ENCODE results near the gene OR2V1. TPM values are rescaled to one million over a fixed set of nuclear protein-coding genes. Genes with fewer than 3 reads are reported as not detected.
"Not testable (repeated sequence)": the region's sequence is repeated elsewhere in the genome, so short reads cannot be mapped to it uniquely, and the experiment has no call there.

OR2V1 gene
- total RNA-seq, result not detected in 2 replicates
- long read RNA-seq, result 0 reads

DNA sequence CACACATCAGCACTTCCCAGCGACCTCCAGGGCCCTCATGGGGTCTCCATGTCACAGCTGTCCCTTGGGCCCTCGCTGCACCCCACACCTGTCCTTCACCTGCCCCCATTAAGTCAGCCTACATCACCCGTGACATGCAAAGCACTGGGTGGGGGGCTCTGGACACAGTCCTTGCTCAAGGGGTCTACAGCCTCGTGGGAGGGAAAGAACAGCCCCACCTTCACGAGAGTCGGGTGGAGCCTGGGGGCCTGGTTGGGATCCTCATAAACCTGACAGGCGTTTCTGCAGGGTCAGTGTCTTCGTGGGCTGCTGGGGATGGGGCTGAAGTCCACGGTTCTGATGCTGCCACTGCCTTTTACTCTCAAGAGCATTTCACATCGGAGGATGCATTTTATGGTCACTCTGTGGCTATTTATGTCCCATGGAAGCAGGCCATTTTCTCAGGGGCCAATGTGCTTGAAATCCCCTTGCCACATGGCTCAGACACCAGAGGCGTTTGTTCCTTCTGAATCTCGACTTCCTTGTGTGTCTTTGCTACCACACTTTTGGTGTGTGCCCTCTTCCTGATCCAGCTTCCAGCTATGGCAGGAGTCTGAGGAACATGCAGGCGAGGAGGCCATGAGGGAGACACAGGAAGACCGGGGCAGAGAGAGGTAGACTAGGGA lies at the start of gene OR2V1:
Gene OR2V1, minus strand, starts transcription at position 338 of the 665 bp plus-strand sequence. CDS start 5,865 bp downstream, outside the sequence.
- TF ChIP-seq, protein P1, sequence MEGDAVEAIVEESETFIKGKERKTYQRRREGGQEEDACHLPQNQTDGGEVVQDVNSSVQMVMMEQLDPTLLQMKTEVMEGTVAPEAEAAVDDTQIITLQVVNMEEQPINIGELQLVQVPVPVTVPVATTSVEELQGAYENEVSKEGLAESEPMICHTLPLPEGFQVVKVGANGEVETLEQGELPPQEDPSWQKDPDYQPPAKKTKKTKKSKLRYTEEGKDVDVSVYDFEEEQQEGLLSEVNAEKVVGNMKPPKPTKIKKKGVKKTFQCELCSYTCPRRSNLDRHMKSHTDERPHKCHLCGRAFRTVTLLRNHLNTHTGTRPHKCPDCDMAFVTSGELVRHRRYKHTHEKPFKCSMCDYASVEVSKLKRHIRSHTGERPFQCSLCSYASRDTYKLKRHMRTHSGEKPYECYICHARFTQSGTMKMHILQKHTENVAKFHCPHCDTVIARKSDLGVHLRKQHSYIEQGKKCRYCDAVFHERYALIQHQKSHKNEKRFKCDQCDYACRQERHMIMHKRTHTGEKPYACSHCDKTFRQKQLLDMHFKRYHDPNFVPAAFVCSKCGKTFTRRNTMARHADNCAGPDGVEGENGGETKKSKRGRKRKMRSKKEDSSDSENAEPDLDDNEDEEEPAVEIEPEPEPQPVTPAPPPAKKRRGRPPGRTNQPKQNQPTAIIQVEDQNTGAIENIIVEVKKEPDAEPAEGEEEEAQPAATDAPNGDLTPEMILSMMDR (IDR thresholded peaks at IDR 0.05), result no peak
- H3K4me1 Mint-ChIP-seq (ENCODE audit: unreplicated experiment), result peaks cover 23% of the 10 kb centered on the region
- H3K36me3 Mint-ChIP-seq (ENCODE audit: unreplicated experiment), result no peaks in the 10 kb centered on the region
- DNase-seq (ENCODE audit: extremely low spot score, unreplicated experiment), result no peak
- H3K27me3 Mint-ChIP-seq (ENCODE audit: unreplicated experiment), result peaks cover 18% of the 10 kb centered on the region
- no peak within 1 kb of the TSS for H3K27ac Mint-ChIP-seq (ENCODE audit: unreplicated experiment)
- H3K4me3 Mint-ChIP-seq (ENCODE audit: unreplicated experiment), result no peak within 1 kb of the TSS
- H3K9me3 Mint-ChIP-seq (ENCODE audit: unreplicated experiment), result peaks cover 6% of the 10 kb centered on the region

GRCh38 chr5:181177559-181177958 lies 46.6 kb upstream of the OR2V1 start:
- not testable (repeated sequence) for H3K27ac Mint-ChIP-seq (ENCODE audit: unreplicated experiment); H3K36me3 Mint-ChIP-seq (ENCODE audit: unreplicated experiment); H3K4me3 Mint-ChIP-seq (ENCODE audit: unreplicated experiment); H3K9me3 Mint-ChIP-seq (ENCODE audit: unreplicated experiment); DNase-seq (ENCODE audit: extremely low spot score, unreplicated experiment)
- peaks cover 11% of the 10 kb centered on the region for H3K4me1 Mint-ChIP-seq (ENCODE audit: unreplicated experiment)
- H3K27me3 Mint-ChIP-seq (ENCODE audit: unreplicated experiment), result peaks cover 25% of the 10 kb centered on the region

GRCh38 chr5:181176254-181176952 lies 45.4 kb upstream of the OR2V1 start:
- TF ChIP-seq, protein P1 (IDR thresholded peaks at IDR 0.05), result no peak
- H3K9me3 Mint-ChIP-seq (ENCODE audit: unreplicated experiment), result no peaks in the 10 kb centered on the region
- no peak for DNase-seq (ENCODE audit: extremely low spot score, unreplicated experiment)
- no peak overlapping the region for H3K27ac Mint-ChIP-seq (ENCODE audit: unreplicated experiment)
- peaks cover 30% of the 10 kb centered on the region for H3K27me3 Mint-ChIP-seq (ENCODE audit: unreplicated experiment)
- no peaks in the 10 kb centered on the region for H3K36me3 Mint-ChIP-seq (ENCODE audit: unreplicated experiment)
- H3K4me1 Mint-ChIP-seq (ENCODE audit: unreplicated experiment), result peaks cover 11% of the 10 kb centered on the region
- H3K4me3 Mint-ChIP-seq (ENCODE audit: unreplicated experiment), result no peak overlapping the region

GRCh38 chr5:181173420-181174342 lies 42.7 kb upstream of the OR2V1 start:
- Mint-ChIP-seq H3K9me3 (ENCODE audit: unreplicated experiment) (no peaks in the 10 kb centered on the region), H3K36me3 (ENCODE audit: unreplicated experiment) (no peaks in the 10 kb centered on the region), H3K27ac (ENCODE audit: unreplicated experiment) (no peak overlapping the region), H3K4me1 (ENCODE audit: unreplicated experiment) (peaks cover 27% of the 10 kb centered on the region), H3K4me3 (ENCODE audit: unreplicated experiment) (peak overlapping the region; percentile 40), H3K27me3 (ENCODE audit: unreplicated experiment) (peaks cover 55% of the 10 kb centered on the region)
- TF ChIP-seq, protein P1 (IDR thresholded peaks at IDR 0.05), result no peak
- no peak for DNase-seq (ENCODE audit: extremely low spot score, unreplicated experiment)

DNA sequence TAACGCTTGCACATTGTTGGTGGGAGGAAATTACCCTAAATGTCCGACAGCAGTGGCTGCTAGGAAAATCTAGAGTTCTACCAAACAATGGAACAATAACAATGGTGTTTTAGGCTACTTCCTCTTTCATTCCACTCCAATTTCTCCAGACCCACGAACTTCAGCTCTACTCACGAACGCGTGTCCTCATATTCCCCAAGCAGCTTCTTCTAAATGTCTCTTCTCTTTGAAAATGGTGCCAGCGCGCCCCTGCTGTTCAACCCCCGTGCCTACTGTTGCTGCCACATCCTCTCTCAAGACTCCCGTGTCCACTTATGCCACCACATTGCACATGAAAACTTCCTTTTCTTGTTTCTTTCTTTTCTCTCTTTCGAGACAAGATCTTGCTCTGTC lies 42.1 kb upstream of the OR2V1 start:
- TF ChIP-seq, protein P1 (IDR thresholded peaks at IDR 0.05), result peak; percentile 27
- H3K27me3 Mint-ChIP-seq (ENCODE audit: unreplicated experiment), result peaks cover 59% of the 10 kb centered on the region
- DNase-seq (ENCODE audit: extremely low spot score, unreplicated experiment), result no peak
- H3K27ac Mint-ChIP-seq (ENCODE audit: unreplicated experiment), result no peak overlapping the region
- peaks cover 32% of the 10 kb centered on the region for H3K4me1 Mint-ChIP-seq (ENCODE audit: unreplicated experiment)
- H3K36me3 Mint-ChIP-seq (ENCODE audit: unreplicated experiment), result no peaks in the 10 kb centered on the region
- H3K4me3 Mint-ChIP-seq (ENCODE audit: unreplicated experiment), result peak overlapping the region; percentile 40
- no peaks in the 10 kb centered on the region for H3K9me3 Mint-ChIP-seq (ENCODE audit: unreplicated experiment)

Measured in osteocyte (in vitro differentiated cells).